KMS-11 (cell line): Measurements from ENCODE around the gene JARID2.
A peak's percentile ranks its signal among the peaks of the same experiment; 100 is the strongest.

ENCODE experiments used
- H2AFZ ChIP-seq: fragments of 200-600 bp; sonication (generic); 2 replicates; pipeline ENCODE4 v1.6.1; 2016; ENCODE audit warnings: antibody characterized with exemption, mixed run types, low read depth
- H3K27ac ChIP-seq: fragments of 200-600 bp; sonication (generic); 2 replicates; pipeline ENCODE4 v1.6.1; 2016; ENCODE audit warnings: mild to moderate bottlenecking, mixed run types
- H3K27me3 ChIP-seq: fragments of 200-600 bp; sonication (generic); 2 replicates; pipeline ENCODE4 v1.6.1; 2017; ENCODE audit warnings: mild to moderate bottlenecking, low read depth, mixed run types, moderate library complexity; ENCODE audit not compliant: insufficient read depth
- H3K36me3 ChIP-seq: fragments of 200-600 bp; sonication (generic); 2 replicates; pipeline ENCODE4 v1.6.1; 2017; ENCODE audit warnings: mild to moderate bottlenecking, mixed run types; ENCODE audit not compliant: insufficient read depth
- H3K4me1 ChIP-seq: fragments of 200-600 bp; sonication (generic); 2 replicates; pipeline ENCODE4 v1.6.1; 2016; ENCODE audit warnings: mild to moderate bottlenecking, low read depth, mixed run types; ENCODE audit not compliant: poor library complexity, severe bottlenecking
- H3K4me2 ChIP-seq: fragments of 200-600 bp; sonication (generic); 2 replicates; pipeline ENCODE4 v1.7.0; 2016; ENCODE audit warnings: mild to moderate bottlenecking, mixed run types
- H3K4me3 ChIP-seq: fragments of 200-600 bp; sonication (generic); IDR thresholded peaks from 2 replicates; pipeline ENCODE4 v1.6.1; 2017; ENCODE audit warnings: low read depth, low read length, mixed read lengths; ENCODE audit not compliant: insufficient read depth
- H3K79me2 ChIP-seq: fragments of 200-600 bp; sonication (generic); 2 replicates; pipeline ENCODE4 v1.6.1; 2016; ENCODE audit warnings: low read depth, mixed run types; ENCODE audit not compliant: insufficient read depth
- H3K9ac ChIP-seq: fragments of 200-600 bp; sonication (generic); 2 replicates; pipeline ENCODE4 v1.6.1; 2016; ENCODE audit warnings: mild to moderate bottlenecking, mixed run types
- H4K20me1 ChIP-seq: fragments of 200-600 bp; sonication (generic); 2 replicates; pipeline ENCODE4 v1.6.1; 2016; ENCODE audit warnings: mild to moderate bottlenecking, mixed run types; ENCODE audit not compliant: insufficient read depth
- CTCF ChIP-seq: fragments of 200-600 bp; sonication (generic); conservative IDR thresholded peaks from 2 replicates; pipeline ENCODE4 v1.6.1; 2017; ENCODE audit warnings: low read depth, mild to moderate bottlenecking, antibody characterized with exemption, low read length, moderate library complexity, mixed read lengths

JARID2 gene

GRCh38 chr6:15253203-15254022 lies 7.5 kb downstream of the JARID2 start:
- no peaks in the 10 kb centered on the region for H3K36me3 ChIP-seq
- no peaks in the 10 kb centered on the region for H4K20me1 ChIP-seq
- H3K79me2 ChIP-seq, result peaks cover 76% of the 10 kb centered on the region
- H3K4me2 ChIP-seq, result no peak overlapping the region
- no peaks in the 10 kb centered on the region for H3K27me3 ChIP-seq
- H2AFZ ChIP-seq, result no peak overlapping the region
- no peak overlapping the region for H3K27ac ChIP-seq
- H3K9ac ChIP-seq, result no peak overlapping the region
- H3K4me3 ChIP-seq, result no peak overlapping the region
- H3K4me1 ChIP-seq, result peaks cover 80% of the 10 kb centered on the region
- no peak for TF ChIP-seq CTCF

- Histone ChIP-seq H3K4me2 (peak overlapping the region; percentile 83), H3K79me2 (peaks cover 79% of the 10 kb centered on the region), H3K4me1 (peaks cover 88% of the 10 kb centered on the region)
Measured at GRCh38 chr6:15254070-15254975, 8.5 kb downstream of the JARID2 start.

GRCh38 chr6:15255481-15255880 lies 9.6 kb downstream of the JARID2 start:
- Histone ChIP-seq H3K4me2 (peak overlapping the region; percentile 83), H3K4me3 (no peak overlapping the region), H2AFZ (no peak overlapping the region), H3K27me3 (no peaks in the 10 kb centered on the region), H3K36me3 (no peaks in the 10 kb centered on the region), H3K9ac (peak overlapping the region; percentile 65), H4K20me1 (no peaks in the 10 kb centered on the region), H3K27ac (peak overlapping the region; percentile 94), H3K79me2 (peaks cover 81% of the 10 kb centered on the region), H3K4me1 (peaks cover 88% of the 10 kb centered on the region)
- no peak for TF ChIP-seq CTCF

More at GRCh38 chr6:15254070-15254975, 8.5 kb downstream of the JARID2 start:
- Histone ChIP-seq H3K27me3 (no peaks in the 10 kb centered on the region), H3K27ac (peak overlapping the region; percentile 94; the same call in 1 of the 2 replicates), H3K9ac (peak overlapping the region; percentile 65; the same call in 1 of the 2 replicates), H4K20me1 (no peaks in the 10 kb centered on the region), H2AFZ (no peak overlapping the region), H3K4me3 (no peak overlapping the region), H3K36me3 (no peaks in the 10 kb centered on the region)
- no peak; the same call in 1 of the 2 replicates for TF ChIP-seq CTCF

- Histone ChIP-seq H3K27ac (peak overlapping the region; percentile 94), H3K4me3 (no peak overlapping the region), H3K27me3 (no peaks in the 10 kb centered on the region), H3K4me2 (peak overlapping the region; percentile 63), H4K20me1 (no peaks in the 10 kb centered on the region), H3K36me3 (no peaks in the 10 kb centered on the region), H3K79me2 (peaks cover 81% of the 10 kb centered on the region), H3K9ac (peak overlapping the region; percentile 30; the same call in 1 of the 2 replicates), H3K4me1 (peaks cover 86% of the 10 kb centered on the region), H2AFZ (no peak overlapping the region)
- TF ChIP-seq CTCF, result no peak
Measured at GRCh38 chr6:15255909-15256395, 10.1 kb downstream of the JARID2 start.
